PC-3 (cell line): ENCODE data around the gene ADCY3. TPM values are rescaled to one million over a fixed set of nuclear protein-coding genes. Genes with fewer than 3 reads are reported as not detected.

ENCODE experiments used
- ATAC-seq: fragments of 200-7000 bp; cut with Tn5 transposase; 2 replicates; pipeline ENCODE4 v1.9.1; 2020; ENCODE audit warnings: mild to moderate bottlenecking, moderate library complexity
- BruUV-seq: library from RNA; stranded (reverse); fragments of 400-500 nt; replicated peaks from 2 replicates; lab custom pipeline; 2021; lab: Mats Ljungman, UMichigan
- CTCF ChIA-PET: fragments of 300-600 bp; sonication (Branson Sonifier 250); formaldehyde crosslinking; loops from one replicate; lab custom pipeline; 2022; ENCODE audit warnings: antibody characterized with exemption; lab: Charles Lee
- POLR2A ChIA-PET: fragments of 300-600 bp; sonication (Branson Sonifier 250); formaldehyde crosslinking; loops from one replicate; lab custom pipeline; 2022; ENCODE audit warnings: antibody characterized with exemption; ENCODE audit not compliant: unreplicated experiment; lab: Charles Lee
- DNase-seq: peaks from one replicate; pipeline ENCODE4 v3.0.0-alpha.2; 2015
- H2AFZ ChIP-seq: fragments of 300-600 bp; sonication (generic); 2 replicates; pipeline ENCODE4 v1.6.0; 2016; ENCODE audit warnings: antibody characterized with exemption, low read length
- H3F3A ChIP-seq: fragments of 300-600 bp; sonication (generic); one replicate; pipeline ENCODE4 v1.6.0; 2017; ENCODE audit warnings: antibody characterized with exemption, low read length, control low read depth, mild to moderate bottlenecking; ENCODE audit not compliant: unreplicated experiment
- H3K27ac ChIP-seq: fragments of 300-600 bp; sonication (generic); 2 replicates; pipeline ENCODE4 v1.5.1; 2016; ENCODE audit warnings: mild to moderate bottlenecking, low read length
- H3K27me3 ChIP-seq: fragments of 300-600 bp; sonication (generic); 2 replicates; pipeline ENCODE4 v1.6.1; 2016; ENCODE audit warnings: low read length, mixed read lengths
- H3K36me3 ChIP-seq: fragments of 300-600 bp; sonication (generic); 2 replicates; pipeline ENCODE4 v1.6.1; 2016; ENCODE audit warnings: low read depth, mixed run types, low read length, mixed read lengths
- H3K4me1 ChIP-seq: fragments of 300-600 bp; sonication (generic); 2 replicates; pipeline ENCODE4 v1.5.1; 2016; ENCODE audit warnings: low read length; ENCODE audit not compliant: insufficient read depth
- H3K4me2 ChIP-seq: fragments of 300-600 bp; sonication (generic); 2 replicates; pipeline ENCODE4 v1.6.0; 2016; ENCODE audit warnings: low read length
- H3K4me3 ChIP-seq: fragments of 300-600 bp; sonication (generic); 2 replicates; pipeline ENCODE4 v1.5.1; 2016; ENCODE audit warnings: mild to moderate bottlenecking, low read length, mixed read lengths
- H3K79me2 ChIP-seq: fragments of 300-600 bp; sonication (generic); 2 replicates; pipeline ENCODE4 v1.6.1; 2017; ENCODE audit warnings: low read length, mixed read lengths
- H3K9ac ChIP-seq: fragments of 300-600 bp; sonication (generic); 2 replicates; pipeline ENCODE4 v1.6.0; 2016; ENCODE audit warnings: mild to moderate bottlenecking, low read length
- H3K9me2 ChIP-seq: fragments of 300-600 bp; sonication (generic); replicated peaks from 2 replicates; pipeline ENCODE4 v1.6.1; 2016; ENCODE audit warnings: mixed run types, low read length, mixed read lengths
- H3K9me3 ChIP-seq: fragments of 300-600 bp; sonication (generic); 2 replicates; pipeline ENCODE4 v1.6.1; 2016; ENCODE audit warnings: low read length, mixed read lengths
- H4K20me1 ChIP-seq: fragments of 300-600 bp; sonication (generic); 2 replicates; pipeline ENCODE4 v1.6.1; 2016; ENCODE audit warnings: low read length, mixed read lengths
- EZH2 ChIP-seq: fragments of 300-600 bp; sonication (generic); IDR thresholded peaks from one replicate; pipeline ENCODE4 v1.6.1; 2017; ENCODE audit warnings: antibody characterized with exemption, mild to moderate bottlenecking, low read length; ENCODE audit not compliant: unreplicated experiment
- EZH2phosphoT487 ChIP-seq: fragments of 300-600 bp; sonication (generic); IDR thresholded peaks from 2 replicates; pipeline ENCODE4 v1.6.1; 2018; ENCODE audit warnings: mild to moderate bottlenecking, antibody characterized with exemption, low read length, borderline replicate concordance
- intact Hi-C: fragments of 100-400 bp; cut with micrococcal nuclease; formaldehyde crosslinking; loops from 2 replicates; pipeline ENCODE4 v1.9.0; 2023
- total RNA-seq: library from RNA; depleted of rRNA; stranded (reverse); fragments of >200 nt; gene quantifications from 2 replicates; pipeline ENCODE4 v1.2.3, GENCODE V29; 2014
- TF ChIP-seq, protein P1 (sequence below): fragments of 300-600 bp; sonication (generic); conservative IDR thresholded peaks from 2 replicates; pipeline ENCODE4 v1.5.1; 2017; ENCODE audit warnings: antibody characterized with exemption, low read depth, mild to moderate bottlenecking, low read length

Gene ADCY3
- total RNA-seq, 1 experiment from 2014 or later: 52.0 TPM

DNA sequence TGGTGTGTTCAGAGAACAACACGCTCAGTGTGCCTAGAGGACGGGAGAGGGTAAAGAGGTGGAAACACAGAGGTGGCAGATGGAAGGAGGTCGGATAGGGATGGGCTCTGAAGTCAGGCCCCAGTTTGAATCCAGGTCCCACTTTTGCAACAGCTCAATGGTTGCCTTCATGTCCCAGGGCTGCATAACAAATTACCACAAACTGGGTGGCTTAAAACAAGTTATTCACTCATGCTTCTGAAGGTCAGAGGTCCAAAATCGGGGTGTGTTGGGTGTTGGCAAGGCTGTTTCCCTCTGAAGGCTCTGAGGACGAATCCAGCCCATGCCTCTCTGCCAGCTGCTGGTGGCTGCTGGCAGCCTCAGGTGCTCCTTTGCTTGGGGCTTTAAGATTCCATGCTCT, 12.7 kb upstream of the ADCY3 start:
- Histone ChIP-seq H3F3A (no peaks in the 10 kb centered on the region), H4K20me1 (no peaks in the 10 kb centered on the region), H2AFZ (no peak overlapping the region), H3K79me2 (no peaks in the 10 kb centered on the region), H3K4me1 (peaks cover 7% of the 10 kb centered on the region; the same call in 1 of the 2 replicates), H3K4me2 (no peak overlapping the region), H3K9ac (no peak overlapping the region), H3K4me3 (no peak overlapping the region), H3K9me2 (no peaks in the 10 kb centered on the region), H3K27ac (no peak overlapping the region), H3K27me3 (no peaks in the 10 kb centered on the region), H3K36me3 (no peaks in the 10 kb centered on the region), H3K9me3 (no peaks in the 10 kb centered on the region)
- ATAC-seq: no peak
- no peak for DNase-seq
- no TSS peak for BruUV-seq
- intact Hi-C loops: no loop called here
- ChIA-PET POLR2A (no interaction called here), CTCF (no interaction called here)
- TF ChIP-seq, protein P1, sequence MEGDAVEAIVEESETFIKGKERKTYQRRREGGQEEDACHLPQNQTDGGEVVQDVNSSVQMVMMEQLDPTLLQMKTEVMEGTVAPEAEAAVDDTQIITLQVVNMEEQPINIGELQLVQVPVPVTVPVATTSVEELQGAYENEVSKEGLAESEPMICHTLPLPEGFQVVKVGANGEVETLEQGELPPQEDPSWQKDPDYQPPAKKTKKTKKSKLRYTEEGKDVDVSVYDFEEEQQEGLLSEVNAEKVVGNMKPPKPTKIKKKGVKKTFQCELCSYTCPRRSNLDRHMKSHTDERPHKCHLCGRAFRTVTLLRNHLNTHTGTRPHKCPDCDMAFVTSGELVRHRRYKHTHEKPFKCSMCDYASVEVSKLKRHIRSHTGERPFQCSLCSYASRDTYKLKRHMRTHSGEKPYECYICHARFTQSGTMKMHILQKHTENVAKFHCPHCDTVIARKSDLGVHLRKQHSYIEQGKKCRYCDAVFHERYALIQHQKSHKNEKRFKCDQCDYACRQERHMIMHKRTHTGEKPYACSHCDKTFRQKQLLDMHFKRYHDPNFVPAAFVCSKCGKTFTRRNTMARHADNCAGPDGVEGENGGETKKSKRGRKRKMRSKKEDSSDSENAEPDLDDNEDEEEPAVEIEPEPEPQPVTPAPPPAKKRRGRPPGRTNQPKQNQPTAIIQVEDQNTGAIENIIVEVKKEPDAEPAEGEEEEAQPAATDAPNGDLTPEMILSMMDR: no peak
- no peak for TF ChIP-seq EZH2phosphoT487
- no peak for TF ChIP-seq EZH2

DNA sequence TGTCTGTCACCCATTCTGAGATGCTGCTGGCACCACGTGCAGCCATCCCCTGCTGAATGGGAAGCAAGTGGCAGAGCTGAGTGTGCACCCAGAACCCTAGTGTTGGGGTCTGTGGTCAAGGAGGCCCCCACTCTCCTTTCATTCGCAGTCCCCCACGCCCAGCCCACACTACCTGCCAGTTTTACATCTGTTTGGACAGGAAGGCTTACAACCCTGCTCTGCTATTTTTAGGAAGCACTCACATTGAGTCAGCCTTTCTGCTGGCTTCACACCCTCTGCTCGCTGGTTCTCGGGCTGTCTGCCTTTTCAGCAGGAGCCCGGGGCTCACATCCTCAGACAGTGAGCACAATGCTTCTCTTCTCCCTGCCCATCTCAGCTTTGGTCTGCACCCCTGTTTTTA, 10.7 kb upstream of the ADCY3 start:
- TF ChIP-seq, protein P1: no peak
- no peak for TF ChIP-seq EZH2phosphoT487
- TF ChIP-seq EZH2: no peak
- intact Hi-C loops: no loop called here
- ChIA-PET POLR2A (no interaction called here), CTCF (no interaction called here)
- Histone ChIP-seq H3K9me2 (no peaks in the 10 kb centered on the region), H4K20me1 (no peaks in the 10 kb centered on the region), H2AFZ (peak overlapping the region; percentile 62), H3K4me3 (no peak overlapping the region), H3K27me3 (no peaks in the 10 kb centered on the region), H3K4me1 (peaks cover 7% of the 10 kb centered on the region; the same call in 1 of the 2 replicates), H3F3A (no peaks in the 10 kb centered on the region), H3K9ac (no peak overlapping the region), H3K27ac (no peak overlapping the region), H3K4me2 (peak overlapping the region; percentile 5; the same call in 1 of the 2 replicates), H3K9me3 (no peaks in the 10 kb centered on the region), H3K36me3 (no peaks in the 10 kb centered on the region), H3K79me2 (no peaks in the 10 kb centered on the region)
- ATAC-seq (peak; percentile 91), DNase-seq (peak; percentile 13)
- no TSS peak for BruUV-seq

DNA sequence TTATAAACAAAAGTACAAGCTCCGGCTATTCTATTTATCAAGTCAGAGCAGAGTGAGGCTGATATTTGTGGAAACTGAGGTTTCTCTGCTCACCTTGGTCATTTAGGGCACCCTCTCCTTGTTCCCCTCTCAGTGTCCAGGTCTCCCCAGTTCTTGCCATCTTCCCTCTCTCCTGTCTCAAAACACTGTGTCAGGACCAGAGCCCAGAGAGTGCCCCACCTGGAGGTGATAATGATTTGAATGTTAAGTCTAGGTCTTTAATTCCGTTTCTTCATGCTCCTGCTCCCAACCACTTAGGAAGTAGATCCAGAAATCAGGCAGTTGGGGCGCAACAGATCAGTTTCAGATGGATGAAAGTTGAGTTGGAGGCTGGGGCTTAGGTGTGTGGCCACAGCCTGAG, 9.2 kb upstream of the ADCY3 start:
- intact Hi-C loops: loop anchor here (10.0 kb wide), 1 partner anchor 514 kb away; no protein-coding TSS in a partner anchor
- DNase-seq (no peak), ATAC-seq (no peak)
- Histone ChIP-seq H3K9me2 (no peaks in the 10 kb centered on the region), H3K27me3 (no peaks in the 10 kb centered on the region), H3K27ac (no peak overlapping the region), H3K4me1 (peaks cover 7% of the 10 kb centered on the region; the same call in 1 of the 2 replicates), H3F3A (no peaks in the 10 kb centered on the region), H3K36me3 (no peaks in the 10 kb centered on the region), H3K4me3 (no peak overlapping the region), H3K9ac (no peak overlapping the region), H3K9me3 (no peaks in the 10 kb centered on the region), H3K4me2 (no peak overlapping the region), H4K20me1 (no peaks in the 10 kb centered on the region), H3K79me2 (no peaks in the 10 kb centered on the region), H2AFZ (no peak overlapping the region)
- no peak for TF ChIP-seq EZH2
- TF ChIP-seq EZH2phosphoT487: no peak
- TF ChIP-seq, protein P1: peak; percentile 18; the same call in 1 of the 2 replicates
- BruUV-seq: no TSS peak
- POLR2A ChIA-PET: no interaction called here
- CTCF ChIA-PET: no interaction called here
